Large intestine (tissue), 3 donors: ENCODE measurements around the gene CCDC39. TPM values are rescaled to one million over a fixed set of nuclear protein-coding genes. Genes with fewer than 3 reads are reported as not detected.
"Not testable (repeated sequence)": the region's sequence is repeated elsewhere in the genome, so short reads cannot be mapped to it uniquely, and the experiment has no call there.

Experiments
- DNase-seq, 2 donors: peaks; one replicate each; pipeline versions ENCODE4 v3.0.0 to v3.0.0-alpha.2; 2013
- H3K27ac ChIP-seq: one replicate; pipeline ENCODE4 v1.5.1; 2013; ENCODE audit warnings: low read length
- H3K27me3 ChIP-seq: 2 replicates; pipeline ENCODE4 v1.6.1; 2013; ENCODE audit warnings: low read length; ENCODE audit not compliant: control insufficient read depth, insufficient read depth
- H3K36me3 ChIP-seq: 2 replicates; pipeline ENCODE4 v1.6.1; 2013; ENCODE audit warnings: low read length; ENCODE audit not compliant: control insufficient read depth, insufficient read depth
- H3K4me1 ChIP-seq: one replicate; pipeline ENCODE4 v1.6.1; 2013; ENCODE audit warnings: low read length; ENCODE audit not compliant: control insufficient read depth, insufficient read depth
- H3K4me3 ChIP-seq: one replicate; pipeline ENCODE4 v1.5.1; 2013; ENCODE audit warnings: low read length
- H3K9me3 ChIP-seq: one replicate; pipeline ENCODE4 v1.6.1; 2013; ENCODE audit warnings: mild to moderate bottlenecking, low read depth, low read length, moderate library complexity; ENCODE audit not compliant: control insufficient read depth
- WGBS: methylation state at CpG from one replicate; pipeline ENCODE4 v1.1.5; 2013; ENCODE audit warnings: low lambda C conversion rate; ENCODE audit not compliant: insufficient coverage; 5-methylcytosine and 5-hydroxymethylcytosine counted together
- polyA plus RNA-seq: library from polyadenylated mRNA; unstranded; fragments of 120-200 nt; gene quantifications from one replicate; pipeline ENCODE4 v1.2.1, GENCODE V29; 2013

Gene CCDC39
- polyA plus RNA-seq, 1 donor = not detected

- no peaks in the 10 kb centered on the region for H3K9me3 ChIP-seq
- WGBS = no CpG with 5 or more reads among the region's 1 CpG
- peaks cover 20% of the 10 kb centered on the region for H3K27me3 ChIP-seq
- DNase-seq = no peak
- no peaks in the 10 kb centered on the region for H3K4me1 ChIP-seq
- no peak overlapping the region for H3K4me3 ChIP-seq
- H3K36me3 ChIP-seq = no peaks in the 10 kb centered on the region
- H3K27ac ChIP-seq = no peak overlapping the region
These were observed 83.7 kb downstream of the CCDC39 start for GRCh38 chr3:180595559-180595935.

- whole genome bisulfite sequencing = no CpG with 5 or more reads among the region's 2 CpGs
- no peak for DNase-seq
These were observed 84.4 kb downstream of the CCDC39 start for GRCh38 chr3:180594631-180595558.

GRCh38 chr3:180593631-180594030, 85.7 kb downstream of the CCDC39 start:
- H3K9me3 ChIP-seq, H3K4me1 ChIP-seq, H3K36me3 ChIP-seq, DNase-seq, H3K27ac ChIP-seq, H3K4me3 ChIP-seq: not testable (repeated sequence)
- H3K27me3 ChIP-seq = peaks cover 11% of the 10 kb centered on the region
- 94% methylated on average over 3 of the region's 7 CpGs for WGBS

More at GRCh38 chr3:180594631-180595558, 84.4 kb downstream of the CCDC39 start:
- Histone ChIP-seq H3K4me3 (no peak overlapping the region), H3K27ac (no peak overlapping the region), H3K27me3 (peaks cover 18% of the 10 kb centered on the region), H3K4me1 (no peaks in the 10 kb centered on the region), H3K36me3 (no peaks in the 10 kb centered on the region), H3K9me3 (no peaks in the 10 kb centered on the region)

GRCh38 chr3:180590396-180590795, 88.9 kb downstream of the CCDC39 start:
- H3K36me3 ChIP-seq = no peaks in the 10 kb centered on the region
- H3K27me3 ChIP-seq = peaks cover 3% of the 10 kb centered on the region
- WGBS = no CpG with 5 or more reads among the region's 23 CpGs
- H3K27ac ChIP-seq = no peak overlapping the region
- no peak for DNase-seq
- no peaks in the 10 kb centered on the region for H3K4me1 ChIP-seq
- H3K9me3 ChIP-seq = no peaks in the 10 kb centered on the region
- no peak overlapping the region for H3K4me3 ChIP-seq

- no peak for DNase-seq
- no peak overlapping the region for H3K4me3 ChIP-seq
- H3K4me1 ChIP-seq = no peaks in the 10 kb centered on the region
- H3K9me3 ChIP-seq = no peaks in the 10 kb centered on the region
- 100% methylated on average over 1 of the region's 1 CpG for WGBS
- H3K36me3 ChIP-seq = no peaks in the 10 kb centered on the region
- no peaks in the 10 kb centered on the region for H3K27me3 ChIP-seq
- no peak overlapping the region for H3K27ac ChIP-seq
These were observed 98.4 kb downstream of the CCDC39 start for GRCh38 chr3:180580934-180581333.

- Histone ChIP-seq H3K9me3 (no peaks in the 10 kb centered on the region), H3K36me3 (no peaks in the 10 kb centered on the region), H3K27me3 (no peaks in the 10 kb centered on the region), H3K4me1 (no peaks in the 10 kb centered on the region), H3K4me3 (no peak overlapping the region), H3K27ac (no peak overlapping the region)
- DNase-seq = no peak
- WGBS = no CpG with 5 or more reads among the region's 3 CpGs
These were observed 103.7 kb downstream of the CCDC39 start for GRCh38 chr3:180575571-180575970.

- WGBS = 90% methylated on average over 2 of the region's 6 CpGs
- DNase-seq = no peak
- Histone ChIP-seq H3K27me3 (no peaks in the 10 kb centered on the region), H3K27ac (no peak overlapping the region), H3K4me3 (no peak overlapping the region), H3K4me1 (no peaks in the 10 kb centered on the region), H3K36me3 (no peaks in the 10 kb centered on the region), H3K9me3 (no peaks in the 10 kb centered on the region)
These were observed 107.3 kb downstream of the CCDC39 start for GRCh38 chr3:180571831-180572598.

- H3K27me3 ChIP-seq = no peaks in the 10 kb centered on the region
These were observed 109.1 kb downstream of the CCDC39 start for GRCh38 chr3:180570238-180570637.

GRCh38 chr3:180564676-180565075, 114.6 kb downstream of the CCDC39 start:
- H3K36me3 ChIP-seq = no peaks in the 10 kb centered on the region
- H3K4me1 ChIP-seq = no peaks in the 10 kb centered on the region
- no peaks in the 10 kb centered on the region for H3K9me3 ChIP-seq
- no peak overlapping the region for H3K4me3 ChIP-seq
- WGBS = 100% methylated on average over 2 of the region's 2 CpGs
- H3K27ac ChIP-seq = no peak overlapping the region
- no peaks in the 10 kb centered on the region for H3K27me3 ChIP-seq
- no peak for DNase-seq

More at GRCh38 chr3:180570238-180570637, 109.1 kb downstream of the CCDC39 start:
- Histone ChIP-seq H3K4me1 (no peaks in the 10 kb centered on the region), H3K36me3 (no peaks in the 10 kb centered on the region), H3K9me3 (no peaks in the 10 kb centered on the region), H3K27ac (no peak overlapping the region), H3K4me3 (no peak overlapping the region)
- DNase-seq = no peak
- 60% methylated on average over 1 of the region's 4 CpGs for WGBS
